ENCODE results near the gene FGFRL1.

GRCh38 chr4:1033840-1034551, 22.6 kb downstream of the FGFRL1 start:
- no peak for TF ChIP-seq CTCF (conservative IDR thresholded peaks at IDR 0.05; ENCODE audit: low read depth, low read length)
- TF ChIP-seq EZH2 (IDR thresholded peaks at IDR 0.05; ENCODE audit: borderline replicate concordance, low read depth, low read length, poor library complexity, severe bottlenecking), result no peak
